Stimulated activated CD4-positive, alpha-beta T cell treated with anti-CD3 and anti-CD28 coated beads, Interleukin-1b, Interleukin-23, amount 100 ng/mL, for 24 hours (primary cell): Measurements from ENCODE around the gene PLOD1.
"Not testable (repeated sequence)": the region's sequence is repeated elsewhere in the genome, so short reads cannot be mapped to it uniquely, and the experiment has no call there.

ENCODE experiments used
- DNase-seq, 4 experiments: peaks; one replicate each; pipeline ENCODE4 v3.0.0-alpha.2; 2020; ENCODE audit warnings: low read depth in 4 of 4, low spot score in 1 of 4

PLOD1 gene

DNA sequence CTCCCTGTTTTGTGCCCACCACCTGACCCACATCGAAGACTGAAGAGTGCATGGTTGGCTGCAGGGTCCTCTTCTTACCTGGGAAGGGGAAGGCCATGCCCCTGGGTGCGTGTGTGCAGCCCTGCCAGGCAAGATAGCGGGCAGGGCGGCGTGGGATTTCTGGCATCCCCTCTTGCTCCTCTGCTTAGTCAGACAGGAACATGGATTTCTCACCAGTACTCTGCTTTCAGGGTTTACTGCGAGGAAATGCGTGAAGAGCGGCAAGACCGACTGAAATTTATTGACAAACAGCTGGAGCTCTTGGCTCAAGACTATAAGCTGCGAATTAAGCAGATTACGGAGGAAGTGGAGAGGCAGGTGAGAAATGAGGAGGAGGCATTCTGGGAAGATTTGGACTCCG is 69.2 kb downstream of the PLOD1 start:
- no peak for DNase-seq

DNA sequence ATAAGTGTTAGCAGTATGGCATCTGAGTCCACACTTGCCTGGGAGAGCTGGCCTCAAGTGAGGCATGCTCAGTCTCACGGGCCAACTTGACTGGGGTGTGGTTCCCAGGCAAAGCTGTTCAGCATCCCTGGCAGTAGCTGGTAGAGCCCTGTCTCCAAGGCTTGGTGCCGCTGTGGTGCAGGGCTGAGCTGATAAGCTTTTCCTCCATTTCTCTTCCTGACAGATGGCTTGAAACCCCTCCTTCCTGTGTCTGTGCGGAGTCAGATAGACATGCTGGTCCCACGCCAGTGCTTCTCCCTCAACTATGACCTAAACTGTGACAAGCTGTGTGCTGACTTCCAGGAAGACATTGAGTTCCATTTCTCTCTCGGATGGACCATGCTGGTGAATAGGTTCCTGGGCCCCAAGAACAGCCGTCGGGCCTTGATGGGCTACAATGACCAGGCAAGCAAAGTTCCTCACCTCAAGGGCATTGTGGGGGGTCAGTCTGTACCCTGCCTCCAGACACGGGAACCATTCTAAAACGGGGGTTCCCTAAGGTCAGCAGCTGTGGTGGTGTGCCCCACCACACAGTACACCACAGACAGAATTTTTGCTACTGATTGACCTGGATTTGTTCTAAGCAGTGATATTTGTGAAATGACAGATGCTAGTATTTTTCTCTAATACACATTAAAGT is 71.1 kb downstream of the PLOD1 start:
- DNase-seq, result no peak

DNA sequence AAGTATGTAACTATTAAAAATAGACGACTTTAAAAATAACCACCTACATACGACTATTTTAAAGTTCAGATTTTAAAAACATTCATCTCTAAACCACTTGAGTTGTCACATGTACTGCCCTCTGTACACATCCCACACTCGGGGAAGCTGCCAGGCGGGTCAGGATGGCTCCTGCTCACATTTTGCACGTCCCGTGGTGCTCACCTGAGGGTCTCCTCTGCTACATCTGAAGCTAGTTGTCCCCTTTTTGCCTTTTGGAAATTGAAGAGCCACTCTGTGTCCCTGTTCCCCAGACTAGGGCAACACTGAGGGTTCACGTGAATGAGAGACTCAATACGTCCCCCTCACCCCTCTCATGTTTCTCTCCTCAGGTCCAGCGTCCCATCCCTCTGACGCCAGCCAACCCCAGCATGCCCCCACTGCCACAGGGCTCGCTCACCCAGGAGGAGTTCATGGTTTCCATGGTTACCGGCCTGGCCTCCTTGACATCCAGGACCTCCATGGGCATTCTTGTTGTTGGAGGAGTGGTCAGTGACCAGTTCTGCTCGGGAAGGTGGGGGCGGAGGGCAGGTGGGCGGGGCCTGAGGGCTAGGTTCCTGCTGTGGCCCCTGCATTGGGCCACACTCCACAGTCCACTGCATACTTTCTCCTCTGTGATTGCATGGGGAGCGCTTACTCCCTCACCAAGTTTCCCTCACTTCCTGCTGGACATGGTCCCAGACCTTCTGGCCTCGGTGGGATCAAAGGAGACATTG is 71.8 kb downstream of the PLOD1 start:
- no peak for DNase-seq

DNA sequence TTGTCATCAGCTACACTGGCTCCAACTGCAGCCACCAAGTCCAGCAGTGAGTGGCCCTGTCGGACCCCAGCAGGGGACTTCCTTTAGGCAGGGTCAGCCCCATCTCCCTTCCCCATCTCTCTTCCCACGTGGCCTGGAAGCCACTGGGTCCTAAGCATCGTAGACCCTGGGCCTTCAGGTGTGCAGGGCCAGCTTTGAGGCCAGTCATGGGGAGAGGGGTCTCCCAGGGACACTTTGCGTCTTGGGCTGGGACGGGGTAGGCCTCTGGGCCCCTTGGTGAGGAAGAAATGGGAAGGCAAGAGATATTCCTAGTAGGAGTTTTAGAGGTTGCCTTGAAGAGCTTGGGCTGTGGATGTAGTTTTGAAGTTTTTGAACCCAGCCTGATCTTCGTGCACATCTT is 72.7 kb downstream of the PLOD1 start:
- DNase-seq, result no peak

DNA sequence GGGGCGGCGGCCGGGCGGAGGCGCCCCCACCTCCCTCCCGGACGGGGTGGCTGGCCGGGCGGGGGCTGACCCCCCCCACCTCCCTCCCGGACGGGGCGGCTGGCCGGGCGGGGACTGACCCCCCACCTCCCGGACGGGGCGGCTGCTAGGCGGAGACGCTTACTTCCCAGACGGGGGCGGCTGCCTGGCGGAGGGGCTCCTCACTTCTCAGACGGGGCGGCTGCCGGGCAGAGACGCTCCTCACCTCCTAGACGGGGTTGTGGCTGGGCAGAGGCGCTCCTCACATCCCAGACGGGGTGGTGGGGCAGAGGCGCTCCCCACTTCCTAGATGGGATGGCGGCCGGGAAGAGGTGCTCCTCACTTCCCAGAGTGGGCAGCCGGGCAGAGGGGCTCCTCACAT is 73.8 kb downstream of the PLOD1 start:
- DNase-seq, result not testable (repeated sequence)

DNA sequence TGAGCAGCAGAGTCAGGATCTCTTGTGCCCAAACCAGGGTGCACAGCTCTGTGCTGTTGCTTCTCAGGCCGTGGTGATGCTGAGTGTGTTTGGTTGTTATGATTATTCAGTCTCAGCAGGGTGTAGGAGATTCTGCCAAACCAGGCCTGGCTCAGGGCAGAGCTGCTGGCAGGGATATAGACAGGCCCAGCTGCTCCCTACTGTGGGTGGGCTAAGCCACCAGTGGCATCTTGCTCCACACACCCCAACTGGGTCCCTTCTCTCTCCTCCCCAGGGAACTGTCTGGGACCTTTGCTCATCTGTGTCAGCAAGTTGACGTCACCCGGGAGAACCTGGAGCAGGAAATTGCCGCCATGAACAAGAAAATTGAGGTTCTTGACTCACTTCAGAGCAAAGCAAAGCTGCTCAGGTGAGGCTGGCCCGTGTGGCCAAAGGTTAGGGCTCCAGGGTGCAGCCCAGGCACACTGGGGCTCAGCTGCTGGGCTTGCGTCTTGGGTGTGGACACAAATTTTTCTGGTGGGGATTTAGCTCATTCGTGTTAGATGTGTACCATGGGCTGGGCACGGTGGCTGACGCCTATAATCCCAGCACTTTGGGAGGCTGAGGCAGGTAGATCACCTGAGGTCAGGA is 74.9 kb downstream of the PLOD1 start:
- DNase-seq, result no peak

DNA sequence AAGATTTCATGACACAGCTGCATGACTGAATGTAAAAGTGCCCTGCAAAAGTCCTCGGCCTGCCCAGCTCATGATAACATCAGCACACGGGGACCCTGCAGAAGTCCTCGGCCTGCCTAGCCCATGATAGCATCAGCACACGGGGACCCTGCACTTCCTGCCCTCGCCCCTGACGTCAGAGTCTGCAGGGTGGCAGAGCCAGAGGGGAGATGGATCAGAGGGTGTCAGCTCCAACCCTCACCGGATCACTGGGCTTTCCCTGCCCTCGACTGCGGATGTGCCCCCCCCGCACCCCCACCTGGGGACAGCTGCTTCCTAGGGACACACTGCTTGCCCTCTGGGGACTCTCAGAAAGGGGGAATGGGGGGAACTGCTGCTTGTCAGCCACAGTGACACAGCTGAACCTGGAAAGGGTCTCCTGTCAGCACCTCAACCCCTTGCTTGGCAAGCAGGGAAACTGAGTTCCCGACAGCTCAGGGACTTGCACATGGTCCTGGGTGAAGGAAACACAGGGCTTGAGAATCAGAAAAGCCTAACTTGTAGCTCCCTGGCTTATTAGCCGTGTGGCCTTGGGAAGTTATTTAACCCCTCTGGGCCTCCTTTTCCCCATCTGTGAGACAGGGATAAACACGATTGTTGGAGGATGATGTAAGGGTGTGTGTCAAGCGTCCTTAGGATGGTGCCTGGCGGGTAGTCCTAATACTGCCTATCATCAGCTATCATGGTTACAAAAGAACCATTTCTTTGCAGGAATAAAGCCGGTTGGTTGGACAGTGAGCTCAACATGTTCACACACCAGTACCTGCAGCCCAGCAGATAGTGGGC is 76.4 kb downstream of the PLOD1 start:
- no peak for DNase-seq

DNA sequence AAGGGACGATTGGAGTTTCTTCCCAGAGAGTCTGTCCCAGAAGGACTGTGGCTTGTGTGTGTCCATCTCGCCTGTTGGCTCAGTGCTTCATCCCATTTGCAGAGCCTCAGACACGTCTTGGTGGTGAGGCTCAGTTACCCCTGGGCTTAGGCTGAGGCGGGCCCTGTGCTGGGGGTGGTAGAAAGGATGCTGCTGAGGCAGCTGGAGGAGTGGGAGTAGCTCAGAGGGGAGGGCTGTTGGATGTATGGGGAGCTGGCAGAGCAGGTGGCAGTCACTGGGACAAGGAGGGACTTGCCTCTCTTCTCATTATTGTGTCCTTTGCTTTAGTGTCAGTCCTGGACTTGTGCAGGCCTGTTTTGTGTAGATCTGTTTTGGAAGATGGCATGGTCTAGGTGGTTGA is 77.5 kb downstream of the PLOD1 start:
- no peak for DNase-seq

DNA sequence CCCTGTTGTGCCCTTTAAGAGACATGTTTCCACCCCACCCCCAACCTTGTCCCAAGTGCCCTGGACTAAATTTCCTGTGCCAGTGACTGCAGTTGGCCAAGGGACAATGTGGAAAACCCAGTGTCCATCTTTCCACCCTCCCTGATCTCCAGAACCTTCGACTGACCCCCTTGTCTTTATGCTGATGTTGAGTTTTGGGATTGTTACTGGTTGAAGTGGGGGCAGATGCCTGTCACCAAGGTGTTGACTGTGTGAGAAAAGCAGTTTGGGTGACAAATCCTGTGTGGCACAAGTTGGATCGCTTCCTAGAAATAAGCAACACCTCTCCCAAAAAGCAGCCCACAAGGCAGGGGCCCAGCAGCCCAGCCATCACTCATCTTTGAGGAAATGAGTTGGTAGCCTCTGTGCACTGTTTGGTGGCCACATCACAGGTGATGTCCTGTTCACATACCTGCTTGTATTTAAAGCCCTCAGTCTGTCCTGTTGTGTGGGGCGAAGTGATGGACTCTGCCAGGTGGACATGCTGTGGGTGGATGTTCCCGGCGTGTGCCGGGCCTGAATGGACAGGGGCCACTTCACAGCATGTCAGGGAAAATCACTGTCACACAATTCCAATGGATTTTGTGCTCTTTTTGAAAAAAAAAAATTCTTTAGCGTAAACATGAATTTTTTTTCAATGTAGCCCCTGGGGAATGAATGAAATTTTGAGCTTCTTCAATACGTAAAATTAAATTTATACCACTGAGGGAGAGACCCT is 78.2 kb downstream of the PLOD1 start:
- DNase-seq, result no peak

DNA sequence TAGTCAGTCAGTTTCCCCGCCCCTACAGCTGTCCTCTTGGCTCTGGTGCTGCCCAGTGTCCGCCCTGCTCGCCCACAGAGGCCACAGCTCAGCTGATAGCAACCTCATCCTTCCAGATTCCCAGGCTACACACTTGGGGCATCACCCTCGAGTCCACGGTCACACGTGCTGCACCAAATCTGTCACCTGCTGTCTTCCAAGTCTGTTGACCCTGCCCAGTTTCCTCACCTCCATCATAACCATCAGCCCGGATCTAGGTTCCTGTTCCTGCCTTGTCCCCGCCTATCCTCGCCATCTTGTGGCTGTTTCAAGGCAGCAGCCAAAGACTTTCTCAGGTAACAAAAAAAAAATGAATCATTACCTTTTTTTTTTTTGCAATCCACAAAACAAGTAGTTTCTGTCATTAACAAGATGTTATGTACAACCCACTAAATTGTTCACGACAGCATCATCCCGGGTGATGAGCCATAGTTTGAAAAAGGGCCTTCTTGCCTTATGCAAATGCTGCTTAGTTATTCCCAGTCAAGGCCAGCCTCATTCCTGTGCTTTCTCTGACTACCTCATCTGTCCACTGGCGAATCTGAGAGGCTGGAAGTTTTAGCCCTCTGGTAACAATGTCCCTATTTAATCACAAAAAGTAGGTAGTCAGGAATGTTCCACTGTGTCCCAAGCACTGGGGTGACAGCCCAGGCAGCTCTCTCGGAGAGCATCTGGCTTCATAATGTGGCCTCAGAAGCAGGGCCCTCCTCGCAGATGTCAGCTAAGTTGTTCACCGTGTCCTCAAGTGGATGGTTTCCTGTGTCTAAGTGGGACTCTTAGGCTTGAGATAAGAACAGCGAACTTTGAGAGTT is 79.8 kb downstream of the PLOD1 start:
- DNase-seq, result no peak

DNA sequence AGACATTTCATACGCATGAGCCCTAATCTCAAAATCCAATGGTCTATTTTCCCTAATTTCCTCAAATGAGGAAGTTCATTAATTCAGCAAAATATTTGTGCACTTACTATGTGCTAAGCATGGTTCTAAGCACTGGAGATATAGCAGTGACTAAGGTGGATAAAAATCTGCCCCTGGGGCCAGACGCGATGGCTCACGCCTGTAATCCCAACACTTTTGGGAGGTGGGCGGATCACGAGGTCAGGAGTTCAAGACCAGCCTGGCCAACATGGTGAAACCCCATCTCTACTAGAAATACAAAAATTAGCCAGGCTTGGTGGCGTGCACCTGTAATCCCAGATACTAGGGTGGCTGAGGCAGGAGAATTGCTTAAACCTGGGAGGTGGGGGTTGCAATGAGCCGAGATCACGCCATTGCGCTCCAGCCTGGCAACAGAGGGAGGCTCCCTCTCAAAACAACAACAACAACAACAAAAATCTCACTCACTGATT is 80.5 kb downstream of the PLOD1 start:
- DNase-seq, result no peak

DNA sequence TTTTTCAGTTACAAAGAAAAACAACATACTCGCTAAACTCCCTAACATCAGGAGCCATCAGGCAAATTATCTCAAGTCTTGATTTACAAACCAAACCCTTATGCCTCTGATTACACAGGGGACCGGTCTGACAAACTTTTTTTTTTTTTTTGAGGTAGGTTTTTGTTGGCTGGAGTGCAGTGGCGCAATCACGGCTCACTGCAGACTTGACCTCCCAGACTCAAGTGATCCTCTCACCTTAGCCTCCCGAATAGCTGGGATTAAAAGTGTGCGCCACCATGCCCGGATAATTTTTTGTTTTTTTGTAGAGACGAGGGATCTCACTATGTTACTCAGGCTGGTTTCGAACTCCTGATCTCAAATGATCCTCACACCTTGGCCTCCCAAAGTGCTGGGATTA is 81.0 kb downstream of the PLOD1 start:
- DNase-seq, result no peak

DNA sequence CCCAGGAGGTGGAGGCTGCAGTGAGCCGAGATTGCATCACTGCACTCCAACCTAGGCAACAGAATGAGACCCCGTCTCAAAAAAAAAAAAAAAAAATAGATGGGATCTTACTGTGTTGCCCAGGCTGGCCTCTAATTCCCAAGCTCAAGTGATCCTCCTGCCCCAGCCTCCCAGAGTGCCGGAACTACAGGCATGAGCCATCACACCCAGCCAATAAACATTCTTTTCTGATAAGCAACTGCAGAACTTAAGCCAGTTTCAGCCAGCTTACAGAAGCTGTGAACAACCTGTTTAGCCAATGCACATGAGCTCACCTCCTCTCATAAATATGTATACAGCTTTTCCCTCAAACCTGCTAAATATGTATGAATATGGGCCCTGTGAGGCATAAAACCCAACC is 81.7 kb downstream of the PLOD1 start:
- no peak for DNase-seq

DNA sequence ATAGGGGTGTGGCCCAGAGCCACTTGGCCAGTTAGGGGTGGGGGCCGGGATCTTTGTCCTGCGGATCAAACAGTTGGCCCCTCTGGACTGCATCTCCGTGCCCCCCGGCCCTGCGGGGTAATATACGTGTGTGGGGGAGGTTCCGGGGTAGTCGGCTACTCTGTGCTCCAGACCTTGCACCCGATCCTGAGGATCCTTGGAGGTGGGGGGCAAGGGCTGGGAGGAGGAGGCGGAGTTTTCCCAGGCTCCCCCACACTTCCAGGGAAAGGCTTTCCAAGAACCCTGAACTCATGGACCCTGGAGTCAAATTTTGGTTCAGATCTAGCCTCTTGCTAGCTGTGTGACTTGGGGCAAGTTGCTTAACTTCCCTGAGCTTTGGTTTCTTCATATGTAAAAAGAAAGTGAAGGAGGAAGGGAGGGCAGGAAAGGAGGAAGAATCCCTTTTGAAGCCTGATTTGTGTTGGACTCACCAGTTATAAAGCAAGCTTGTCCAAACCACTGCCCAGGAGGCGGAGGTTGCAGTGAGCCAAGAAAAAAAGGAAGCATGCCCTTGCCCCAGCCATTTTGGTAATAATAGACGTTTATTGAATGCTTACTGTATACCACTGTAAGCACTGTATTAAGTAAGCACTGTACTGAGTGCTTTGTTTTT is 85.5 kb downstream of the PLOD1 start:
- no peak for DNase-seq

DNA sequence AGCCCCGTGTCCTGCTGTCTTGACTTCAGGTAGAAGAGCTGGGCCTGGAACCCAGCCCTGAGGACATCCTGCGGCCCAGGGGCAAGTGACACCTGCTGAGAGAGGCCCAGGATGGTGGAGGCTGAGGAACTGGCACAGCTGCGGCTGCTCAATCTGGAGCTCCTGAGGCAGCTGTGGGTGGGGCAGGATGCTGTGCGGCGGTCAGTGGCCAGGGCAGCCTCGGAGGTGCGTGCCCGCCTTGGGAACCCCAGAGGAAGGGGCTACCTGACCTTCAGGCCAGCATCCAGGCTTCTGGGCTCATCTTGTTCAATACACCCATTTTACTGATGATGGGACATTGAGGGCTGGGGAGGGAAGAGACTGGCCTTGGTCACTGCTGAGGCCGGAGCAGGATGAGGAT is 87.1 kb downstream of the PLOD1 start:
- no peak for DNase-seq

DNA sequence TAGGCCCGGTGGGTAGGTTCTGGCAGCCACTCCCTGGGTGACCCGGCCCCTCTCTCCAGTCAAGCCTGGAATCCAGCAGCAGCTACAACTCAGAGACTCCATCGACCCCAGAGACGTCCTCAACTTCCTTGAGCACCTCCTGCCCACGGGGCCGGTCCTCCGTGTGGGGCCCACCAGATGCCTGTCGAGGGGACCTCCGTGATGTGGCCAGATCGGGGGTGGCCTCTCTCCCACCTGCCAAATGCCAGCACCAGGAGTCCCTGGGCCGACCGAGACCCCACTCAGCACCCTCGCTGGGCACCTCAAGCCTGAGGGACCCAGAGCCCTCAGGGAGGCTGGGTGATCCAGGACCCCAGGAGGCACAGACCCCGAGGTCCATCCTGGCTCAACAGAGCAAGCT is 87.5 kb downstream of the PLOD1 start:
- no peak for DNase-seq
